ENCODE results near the gene CCDC169. TPM values are rescaled to one million over a fixed set of nuclear protein-coding genes. Genes with fewer than 3 reads are reported as not detected.

Gene CCDC169
- total RNA-seq, 2 donors from 2014 or later = not detected

DNA sequence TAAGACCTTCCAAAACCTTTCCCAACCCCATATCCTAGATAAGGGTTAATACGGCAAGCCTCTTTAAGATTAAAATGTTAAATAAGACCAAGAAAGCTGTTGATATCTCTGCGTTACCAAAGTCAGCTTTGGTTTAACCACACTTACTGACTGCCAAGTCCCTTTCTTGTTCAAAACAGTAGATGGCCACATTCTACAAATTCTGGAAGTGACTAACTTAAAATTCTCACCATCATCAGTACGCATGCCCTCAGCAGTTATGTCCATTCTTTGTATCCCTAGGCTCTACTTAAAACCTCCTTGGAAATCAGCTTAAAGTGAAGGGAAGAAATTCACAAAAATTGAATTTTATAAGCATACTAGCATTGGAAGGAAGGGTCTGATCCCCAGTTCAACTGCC is 106.8 kb downstream of the CCDC169 start:
- no peaks in the 10 kb centered on the region for H3K36me3 Mint-ChIP-seq
- no peak overlapping the region for H3K27ac Mint-ChIP-seq
- peaks cover 15% of the 10 kb centered on the region for H3K9me3 Mint-ChIP-seq
- DNase-seq (ENCODE audit: low spot score) (no peak), ATAC-seq (no peak)
- H3K4me1 Mint-ChIP-seq (ENCODE audit: low read depth in 2 of 2) = no peaks in the 10 kb centered on the region
- H3K4me3 Mint-ChIP-seq = no peak overlapping the region
- H3K27me3 Mint-ChIP-seq = no peaks in the 10 kb centered on the region

DNA sequence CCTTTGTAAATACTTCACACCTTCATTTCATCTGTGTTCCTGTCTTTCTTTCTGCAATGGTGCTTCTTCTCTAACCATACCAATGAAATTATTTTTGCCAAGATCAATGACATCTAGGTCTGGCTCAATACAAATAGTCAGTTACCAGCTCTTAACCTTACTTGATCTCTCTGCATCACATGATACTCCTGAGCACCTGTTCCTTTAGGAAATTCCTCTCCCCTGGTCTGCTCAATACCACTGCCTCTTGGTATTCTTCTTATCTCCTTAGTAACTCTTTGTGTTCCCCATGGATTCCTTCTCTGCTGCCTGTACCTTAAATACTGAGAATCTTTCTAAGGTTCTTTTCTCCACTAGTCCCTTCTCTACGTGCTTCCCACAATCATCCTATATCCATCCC is 109.2 kb downstream of the CCDC169 start:
- Mint-ChIP-seq H3K9me3 (peaks cover 12% of the 10 kb centered on the region), H3K27me3 (no peaks in the 10 kb centered on the region), H3K4me1 (ENCODE audit: low read depth in 2 of 2) (no peaks in the 10 kb centered on the region), H3K36me3 (no peaks in the 10 kb centered on the region), H3K27ac (no peak overlapping the region), H3K4me3 (no peak overlapping the region)
- DNase-seq (ENCODE audit: low spot score) (no peak), ATAC-seq (no peak)

DNA sequence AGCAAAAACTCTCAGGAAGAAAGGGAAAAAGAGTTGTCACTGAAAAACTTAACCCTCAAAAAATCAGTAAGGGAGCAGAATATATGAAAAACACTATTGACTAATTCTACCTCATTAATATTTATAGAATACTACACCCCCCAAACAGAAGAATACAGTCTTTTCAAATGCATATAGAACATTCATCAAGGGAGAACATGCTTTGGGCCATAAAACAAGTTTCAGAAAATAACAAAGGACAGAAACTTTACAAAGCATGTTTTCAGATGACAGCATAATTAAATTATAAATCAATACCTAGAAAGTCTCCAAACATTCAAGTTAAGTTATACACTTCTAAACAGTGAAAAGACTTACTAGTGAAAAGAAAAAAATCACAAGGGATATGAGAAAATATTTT is 113.7 kb downstream of the CCDC169 start:
- no peak overlapping the region for H3K4me3 Mint-ChIP-seq
- no peak for ATAC-seq
- H3K9me3 Mint-ChIP-seq = peaks cover 11% of the 10 kb centered on the region
- H3K27me3 Mint-ChIP-seq = no peaks in the 10 kb centered on the region
- no peaks in the 10 kb centered on the region for H3K36me3 Mint-ChIP-seq
- DNase-seq (ENCODE audit: low spot score) = no peak
- no peak overlapping the region for H3K27ac Mint-ChIP-seq
- no peaks in the 10 kb centered on the region for H3K4me1 Mint-ChIP-seq (ENCODE audit: low read depth in 2 of 2)

Other genes with a start within 250 kb of the CCDC169 start
- gene DCLK1, start 166.4 kb downstream of the CCDC169 start, total RNA-seq = not detected
- gene SOHLH2, start 83.3 kb downstream of the CCDC169 start, total RNA-seq = not detected
- 10 to 100 TPM; 24.2 to 38.9 TPM for gene SPART, start 48.6 kb upstream of the CCDC169 start, total RNA-seq
- under 1 TPM in 1 of 2 donors, not detected in 1; 0.70 TPM for gene CCNA1, start 134.7 kb upstream of the CCDC169 start, total RNA-seq